ENCODE data around the gene GRP. TPM values are rescaled to one million over a fixed set of nuclear protein-coding genes. Genes with fewer than 3 reads are reported as not detected.

The GRP gene
- total RNA-seq, 1 experiment from 2014 or later, result not detected

DNA sequence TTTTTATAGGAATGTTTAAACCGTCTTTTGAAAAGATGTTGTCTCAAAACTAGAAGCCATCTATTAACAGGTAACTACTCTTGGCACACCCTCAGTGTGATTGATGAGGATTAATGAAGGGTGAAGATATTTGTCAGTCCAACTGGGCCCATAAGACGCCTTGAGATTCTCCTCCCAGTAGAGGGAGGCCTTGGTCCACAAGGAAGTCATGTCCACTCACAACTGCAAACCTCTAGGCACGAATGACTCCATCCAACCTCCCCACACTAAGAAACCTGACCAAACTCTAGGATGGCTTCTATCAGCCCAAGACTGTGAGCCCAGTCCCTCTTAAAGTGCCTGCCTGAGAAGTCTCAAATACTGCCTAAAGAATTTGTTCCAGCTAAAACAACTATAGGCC is 19.2 kb upstream of the GRP start:
- H3K27me3 Mint-ChIP-seq (ENCODE audit: low read depth), result peaks cover 13% of the 10 kb centered on the region
- no peaks in the 10 kb centered on the region for H4K20me1 ChIP-seq (ENCODE audit: control insufficient read depth, insufficient read depth, insufficient read length)
- H2BK20ac ChIP-seq (ENCODE audit: low read depth, low read length, poor library complexity, severe bottlenecking), result no peak overlapping the region
- H3K27ac Mint-ChIP-seq, result no peak overlapping the region
- no peak overlapping the region for H3K56ac ChIP-seq (ENCODE audit: insufficient read length, low read depth, low read length)
- no peak overlapping the region for H2AK5ac ChIP-seq (ENCODE audit: insufficient read length, low read length)
- H3K23ac ChIP-seq (ENCODE audit: insufficient read length, low read depth, low read length), result no peak overlapping the region
- no peak overlapping the region for H3K4ac ChIP-seq (ENCODE audit: low read depth, low read length)
- no peak overlapping the region for H3K18ac ChIP-seq (ENCODE audit: insufficient read length, low read depth, low read length)
- no peak overlapping the region for H3K9ac ChIP-seq (ENCODE audit: extremely low read depth, insufficient read length, low read length)
- no peaks in the 10 kb centered on the region for H3K9me3 ChIP-seq (ENCODE audit: control insufficient read depth, low read depth, low read length)
- H2BK12ac ChIP-seq (ENCODE audit: insufficient read length, low read depth, low read length), result no peak overlapping the region
- H3K4me3 Mint-ChIP-seq, result no peak overlapping the region
- no peak overlapping the region for H3K27ac ChIP-seq (ENCODE audit: insufficient read length, low read depth, low read length)
- H3K9me3 Mint-ChIP-seq, result no peaks in the 10 kb centered on the region; a peak in 1 of 5 replicates
- no peaks in the 10 kb centered on the region for H3K4me1 ChIP-seq (ENCODE audit: insufficient read depth, low read length)
- H3K79me2 ChIP-seq (ENCODE audit: insufficient read depth, low read length), result no peaks in the 10 kb centered on the region
- no peak overlapping the region for H2BK5ac ChIP-seq (ENCODE audit: insufficient read length, low read length)
- no peak overlapping the region for H4K91ac ChIP-seq (ENCODE audit: insufficient read length, low read depth, low read length)
- H3K36me3 Mint-ChIP-seq (ENCODE audit: insufficient read depth in 1 of 3, low read depth in 3 of 3), result no peaks in the 10 kb centered on the region
- no peak overlapping the region for H2BK120ac ChIP-seq (ENCODE audit: low read depth, low read length, poor library complexity, severe bottlenecking)
- no peak overlapping the region for H3K14ac ChIP-seq (ENCODE audit: insufficient read depth, low read length)
- TF ChIP-seq, protein P1, sequence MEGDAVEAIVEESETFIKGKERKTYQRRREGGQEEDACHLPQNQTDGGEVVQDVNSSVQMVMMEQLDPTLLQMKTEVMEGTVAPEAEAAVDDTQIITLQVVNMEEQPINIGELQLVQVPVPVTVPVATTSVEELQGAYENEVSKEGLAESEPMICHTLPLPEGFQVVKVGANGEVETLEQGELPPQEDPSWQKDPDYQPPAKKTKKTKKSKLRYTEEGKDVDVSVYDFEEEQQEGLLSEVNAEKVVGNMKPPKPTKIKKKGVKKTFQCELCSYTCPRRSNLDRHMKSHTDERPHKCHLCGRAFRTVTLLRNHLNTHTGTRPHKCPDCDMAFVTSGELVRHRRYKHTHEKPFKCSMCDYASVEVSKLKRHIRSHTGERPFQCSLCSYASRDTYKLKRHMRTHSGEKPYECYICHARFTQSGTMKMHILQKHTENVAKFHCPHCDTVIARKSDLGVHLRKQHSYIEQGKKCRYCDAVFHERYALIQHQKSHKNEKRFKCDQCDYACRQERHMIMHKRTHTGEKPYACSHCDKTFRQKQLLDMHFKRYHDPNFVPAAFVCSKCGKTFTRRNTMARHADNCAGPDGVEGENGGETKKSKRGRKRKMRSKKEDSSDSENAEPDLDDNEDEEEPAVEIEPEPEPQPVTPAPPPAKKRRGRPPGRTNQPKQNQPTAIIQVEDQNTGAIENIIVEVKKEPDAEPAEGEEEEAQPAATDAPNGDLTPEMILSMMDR (conservative IDR thresholded peaks at IDR 0.05), result peak; percentile 42; the same call in 1 of the 3 replicates
- no peak overlapping the region for H2BK15ac ChIP-seq (ENCODE audit: low read depth, low read length)
- H3K27me3 ChIP-seq (ENCODE audit: insufficient read depth, low read length), result no peaks in the 10 kb centered on the region
- peaks cover 29 to 35% of the 10 kb centered on the region in 2 experiments for H3K4me1 Mint-ChIP-seq
- no peak overlapping the region for H4K8ac ChIP-seq (replicated peaks; ENCODE audit: insufficient read length, low read depth, low read length)
- no peaks in the 10 kb centered on the region for H3K23me2 ChIP-seq (ENCODE audit: insufficient read length, low read depth, low read length, poor library complexity, severe bottlenecking)
- no peak overlapping the region for H4K5ac ChIP-seq (ENCODE audit: insufficient read length, low read depth, low read length)
- DNase-seq, result no peak
- H3K79me1 ChIP-seq (ENCODE audit: insufficient read depth, low read depth, low read length, poor library complexity, severe bottlenecking), result no peaks in the 10 kb centered on the region
- no CpG with 5 or more reads among the region's 3 CpGs for WGBS (ENCODE audit: extremely low coverage, insufficient read length, low lambda C conversion rate)
- H3T11ph ChIP-seq (ENCODE audit: low read length), result no peak overlapping the region
- no peak overlapping the region for H2AFZ ChIP-seq (ENCODE audit: low read length)
- H3K4me2 ChIP-seq (ENCODE audit: insufficient read depth, insufficient read length, low read length), result no peak overlapping the region

Data from H9 (cell line).